Activated naive CD4-positive, alpha-beta T cell treated with anti-CD3 and anti-CD28 coated beads, Interleukin-2, amount 50 U/mL, for 16 hours (primary cell): ENCODE results near the gene MIXL1.
A peak's percentile ranks its signal among the peaks of the same experiment; 100 is the strongest.
"Not testable (repeated sequence)": the region's sequence is repeated elsewhere in the genome, so short reads cannot be mapped to it uniquely, and the experiment has no call there.

Source experiments
- DNase-seq: peaks from one replicate; pipeline ENCODE4 v3.0.0-alpha.2; 2020

Gene MIXL1

GRCh38 chr1:226223157-226223785 lies at the start of gene MIXL1:
Gene MIXL1 (plus strand): TSS chr1:226223664. CDS start chr1:226223682, 18 bp downstream.
- DNase-seq: no peak

GRCh38 chr1:226176870-226177269 lies 46.6 kb upstream of the MIXL1 start:
- no peak for DNase-seq

- DNase-seq: no peak
Measured at GRCh38 chr1:226181996-226182714, 41.3 kb upstream of the MIXL1 start.

GRCh38 chr1:226185141-226186036 lies 38.1 kb upstream of the MIXL1 start:
- DNase-seq: no peak

GRCh38 chr1:226186124-226187018 lies 37.1 kb upstream of the MIXL1 start, which contains the start of gene ACBD3:
Gene ACBD3 (minus strand): TSS chr1:226186741. CDS start chr1:226186675, 66 bp downstream.
- DNase-seq: peak; percentile 84

- no peak for DNase-seq
Measured at GRCh38 chr1:226187019-226187322, 36.5 kb upstream of the MIXL1 start.

GRCh38 chr1:226187380-226187779 lies 36.1 kb upstream of the MIXL1 start:
- DNase-seq: no peak

GRCh38 chr1:226195144-226195543 lies 28.3 kb upstream of the MIXL1 start:
- DNase-seq: no peak

GRCh38 chr1:226199971-226200370 lies 23.5 kb upstream of the MIXL1 start:
- DNase-seq: no peak

- no peak for DNase-seq
Measured at GRCh38 chr1:226201029-226201593, 22.4 kb upstream of the MIXL1 start.

- DNase-seq: no peak
Measured at GRCh38 chr1:226202246-226202645, 21.2 kb upstream of the MIXL1 start.

- DNase-seq: not testable (repeated sequence)
Measured at GRCh38 chr1:226202666-226203065, 20.8 kb upstream of the MIXL1 start.

- DNase-seq: no peak
Measured at GRCh38 chr1:226203240-226203639, 20.2 kb upstream of the MIXL1 start.

- no peak for DNase-seq
Measured at GRCh38 chr1:226203655-226204054, 19.8 kb upstream of the MIXL1 start.

GRCh38 chr1:226204198-226204597 lies 19.3 kb upstream of the MIXL1 start:
- DNase-seq: no peak

GRCh38 chr1:226207048-226207447 lies 16.4 kb upstream of the MIXL1 start:
- DNase-seq: no peak

- no peak for DNase-seq
Measured at GRCh38 chr1:226209307-226210059, 14.0 kb upstream of the MIXL1 start.

GRCh38 chr1:226210571-226211176 lies 12.8 kb upstream of the MIXL1 start:
- no peak for DNase-seq

GRCh38 chr1:226211181-226211821 lies 12.2 kb upstream of the MIXL1 start:
- DNase-seq: no peak

GRCh38 chr1:226212545-226212944 lies 10.9 kb upstream of the MIXL1 start:
- DNase-seq: no peak
